Measurements from ENCODE around the gene CELF4. TPM values are rescaled to one million over a fixed set of nuclear protein-coding genes. Genes with fewer than 3 reads are reported as not detected.
A peak's percentile ranks its signal among the peaks of the same experiment; 100 is the strongest.

CELF4 gene
- total RNA-seq, 1 experiment from 2014 or later, result not detected

DNA sequence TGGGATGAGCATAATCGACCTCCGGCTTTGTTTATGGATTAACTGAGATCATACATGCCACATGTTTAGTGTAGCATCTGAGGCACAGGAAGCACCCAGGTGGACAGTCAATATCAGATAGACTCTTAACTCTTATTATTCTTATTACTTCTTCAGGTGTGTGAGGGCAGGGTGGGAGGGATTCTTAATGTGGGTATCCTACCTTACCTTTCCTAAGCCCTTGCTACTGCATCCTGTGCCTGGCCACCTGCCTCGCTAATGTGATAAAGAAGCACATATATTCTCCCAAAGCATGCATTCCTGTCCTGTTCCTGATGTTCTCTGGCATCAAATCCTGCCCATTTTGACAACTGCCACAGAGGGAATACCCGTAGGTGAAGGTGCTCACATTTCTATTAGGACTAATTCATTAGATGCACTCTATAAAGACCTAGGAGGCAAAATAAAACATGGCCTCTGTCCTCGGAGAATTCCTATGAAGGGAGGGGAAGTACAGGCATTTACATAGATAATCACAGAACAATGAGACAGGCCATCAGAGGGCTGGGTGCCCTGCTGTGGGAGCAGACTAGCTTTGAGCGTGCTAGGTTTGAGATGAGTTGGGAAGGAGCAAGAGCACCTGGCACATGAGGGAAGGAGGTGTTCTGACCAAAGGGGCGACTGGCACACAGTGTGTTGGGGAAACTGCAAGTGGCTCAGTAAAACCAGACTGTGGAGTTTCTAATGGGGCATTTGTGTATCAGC is 19.5 kb upstream of the CELF4 start:
- DNase-seq (ENCODE audit: low read depth in 1 of 2, low spot score in 2 of 2), result no peak
- no peaks in the 10 kb centered on the region for H3K36me3 ChIP-seq
- no peaks in the 10 kb centered on the region for H3K27me3 ChIP-seq (replicated peaks)

DNA sequence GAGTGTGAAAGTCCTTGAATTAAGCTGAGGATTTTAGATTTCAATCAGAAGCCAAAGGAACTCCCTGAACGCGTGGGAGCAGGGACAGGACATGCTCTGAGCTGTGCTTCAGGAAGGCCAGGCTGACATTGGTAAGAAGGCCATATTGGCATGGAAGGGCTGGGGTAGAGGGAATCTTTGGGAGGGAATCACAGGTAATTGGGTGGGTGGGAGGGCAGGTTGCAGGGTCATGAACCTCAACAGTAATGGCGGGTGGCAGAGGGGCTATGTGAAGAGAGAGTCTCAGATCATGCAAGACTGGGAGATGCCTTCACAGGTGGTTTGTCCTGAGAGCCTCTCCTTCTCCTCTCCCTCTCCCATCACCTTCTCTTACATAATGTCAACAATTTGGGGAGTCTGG is 18.6 kb upstream of the CELF4 start:
- no peaks in the 10 kb centered on the region for H3K4me1 ChIP-seq (replicated peaks)
- H3K36me3 ChIP-seq, result no peaks in the 10 kb centered on the region
- no peak overlapping the region for H3K27ac ChIP-seq
- H3K27me3 ChIP-seq (replicated peaks), result no peaks in the 10 kb centered on the region
- H3K4me3 ChIP-seq, result no peak overlapping the region
- H3K9me3 ChIP-seq (replicated peaks), result no peaks in the 10 kb centered on the region
- DNase-seq (ENCODE audit: low read depth in 1 of 2, low spot score in 2 of 2), result no peak

More for the DNA sequence above, 19.5 kb upstream of the CELF4 start:
- H3K9me3 ChIP-seq (replicated peaks), result no peaks in the 10 kb centered on the region
- H3K4me3 ChIP-seq, result no peak overlapping the region
- H3K27ac ChIP-seq, result no peak overlapping the region
- H3K4me1 ChIP-seq (replicated peaks), result no peaks in the 10 kb centered on the region

DNA sequence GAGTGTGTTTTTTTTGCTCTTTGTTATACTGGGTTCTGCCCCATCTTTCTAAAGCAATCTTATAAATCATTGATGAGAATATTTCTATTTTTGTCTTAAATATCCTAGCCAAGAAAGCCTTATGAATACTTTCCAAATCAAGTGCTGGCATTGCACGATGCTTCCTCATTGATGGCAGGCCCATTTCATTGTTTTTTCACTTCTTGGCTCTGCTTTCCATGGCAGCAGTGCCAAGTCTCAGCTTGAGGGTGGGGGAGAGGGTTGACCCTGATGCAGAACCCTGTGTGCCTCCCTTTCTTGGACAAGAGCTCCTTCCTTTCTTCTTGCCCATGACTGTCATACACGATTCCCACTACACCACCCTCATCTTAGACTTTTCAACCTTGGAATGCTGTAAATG is 16.7 kb upstream of the CELF4 start:
- H3K4me3 ChIP-seq, result no peak overlapping the region
- no peaks in the 10 kb centered on the region for H3K4me1 ChIP-seq (replicated peaks)
- no peaks in the 10 kb centered on the region for H3K36me3 ChIP-seq
- no peak overlapping the region for H3K27ac ChIP-seq
- no peak for DNase-seq (ENCODE audit: low read depth in 1 of 2, low spot score in 2 of 2)
- H3K9me3 ChIP-seq (replicated peaks), result no peaks in the 10 kb centered on the region
- H3K27me3 ChIP-seq (replicated peaks), result no peaks in the 10 kb centered on the region

DNA sequence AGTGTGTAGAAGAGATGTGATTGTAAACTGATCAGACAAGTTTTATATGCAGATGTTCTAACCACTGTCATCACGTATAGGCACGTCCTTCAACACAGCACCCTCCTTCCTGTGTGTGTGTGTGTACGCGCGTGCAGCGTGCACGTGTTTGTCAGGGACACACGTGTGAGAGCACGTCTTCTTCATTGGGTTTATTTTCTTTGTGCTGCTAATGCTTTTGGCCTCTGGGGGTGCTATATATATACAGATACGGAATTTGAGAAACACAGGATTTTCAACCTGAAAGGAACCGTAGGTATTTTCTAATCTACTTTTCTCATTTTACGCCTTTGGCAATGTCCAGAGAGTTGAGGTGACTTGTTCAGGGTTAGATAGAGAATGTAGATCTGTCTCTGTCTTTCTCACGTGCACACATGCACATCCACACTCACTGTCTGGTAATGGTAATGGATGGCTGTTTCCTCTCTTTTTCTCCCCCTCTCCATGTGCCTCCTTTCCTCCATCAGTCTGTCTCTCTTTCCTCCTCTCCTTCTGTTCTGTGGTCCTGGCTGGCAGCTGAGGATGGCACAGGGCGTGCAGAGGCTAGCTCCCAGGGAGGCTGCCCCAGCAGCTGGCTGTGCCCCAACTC is 13.4 kb upstream of the CELF4 start:
- Histone ChIP-seq H3K27ac (no peak overlapping the region), H3K4me3 (no peak overlapping the region), H3K4me1 (replicated peaks) (no peaks in the 10 kb centered on the region), H3K27me3 (replicated peaks) (no peaks in the 10 kb centered on the region), H3K36me3 (no peaks in the 10 kb centered on the region), H3K9me3 (replicated peaks) (no peaks in the 10 kb centered on the region)
- peak in 1 of 2 experiments; percentile 2 for DNase-seq (ENCODE audit: low read depth in 1 of 2, low spot score in 2 of 2)

DNA sequence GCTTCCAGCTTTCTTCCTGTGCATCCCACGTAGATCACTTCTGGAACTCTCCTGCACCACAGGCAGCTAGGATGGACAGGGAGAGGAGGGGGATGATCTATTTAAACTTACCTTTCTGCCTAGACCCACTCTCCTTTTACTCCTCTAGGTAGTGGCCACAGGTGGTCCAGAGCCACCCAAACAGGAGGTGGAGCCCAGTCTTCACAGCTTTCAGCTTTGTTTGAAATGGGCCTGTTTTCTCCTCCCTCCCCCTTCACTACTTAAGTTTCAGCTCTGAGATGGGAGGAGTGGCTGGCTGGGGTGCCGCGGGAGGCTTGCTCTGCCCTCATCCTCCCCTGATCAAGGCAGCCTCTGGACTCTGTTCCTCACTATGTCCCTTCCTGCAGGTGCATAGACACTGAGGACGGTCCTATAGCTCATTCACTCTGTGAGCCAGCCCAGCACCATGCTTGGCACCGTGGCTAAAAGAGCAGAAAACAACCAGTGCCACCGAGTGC is 12.6 kb upstream of the CELF4 start:
- no peaks in the 10 kb centered on the region for H3K9me3 ChIP-seq (replicated peaks)
- no peak overlapping the region for H3K4me3 ChIP-seq

DNA sequence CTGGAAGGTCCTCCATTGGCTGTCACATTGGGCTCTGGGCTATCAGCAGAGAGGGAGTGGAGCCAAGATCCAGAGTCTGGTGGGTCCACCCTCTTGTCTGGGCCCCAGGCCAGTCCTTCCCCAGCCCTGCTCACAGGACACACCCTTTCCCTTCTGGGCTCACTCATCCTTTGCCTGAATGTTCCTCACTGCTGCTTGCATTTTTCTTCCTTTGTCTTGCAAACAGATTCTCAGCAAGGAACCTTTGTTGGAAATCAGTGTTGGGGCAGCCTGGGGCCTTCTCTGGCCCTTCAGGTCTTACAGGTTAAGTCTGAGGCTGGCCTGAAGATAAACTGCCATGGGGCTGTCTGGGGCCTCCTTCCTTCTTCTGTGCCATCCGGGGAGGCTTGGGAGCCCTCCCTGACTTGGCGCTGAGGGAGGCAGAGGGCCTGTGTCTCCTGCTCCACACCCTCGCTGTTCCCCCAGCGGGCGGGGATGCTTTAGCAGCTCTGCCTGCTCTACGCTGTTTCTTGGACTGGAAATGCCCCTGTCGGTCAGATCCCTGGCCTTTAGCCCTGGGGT is 11.5 kb upstream of the CELF4 start:
- H3K4me1 ChIP-seq (replicated peaks), result no peaks in the 10 kb centered on the region
- no peak for DNase-seq (ENCODE audit: low read depth in 1 of 2, low spot score in 2 of 2)
- H3K27me3 ChIP-seq (replicated peaks), result no peaks in the 10 kb centered on the region
- H3K9me3 ChIP-seq (replicated peaks), result no peaks in the 10 kb centered on the region
- H3K27ac ChIP-seq, result no peak overlapping the region
- H3K36me3 ChIP-seq, result no peaks in the 10 kb centered on the region
- H3K4me3 ChIP-seq, result no peak overlapping the region

More for the DNA sequence above, 12.6 kb upstream of the CELF4 start:
- Histone ChIP-seq H3K36me3 (no peaks in the 10 kb centered on the region), H3K27ac (no peak overlapping the region), H3K27me3 (replicated peaks) (no peaks in the 10 kb centered on the region), H3K4me1 (replicated peaks) (no peaks in the 10 kb centered on the region)
- DNase-seq (ENCODE audit: low read depth in 1 of 2, low spot score in 2 of 2), result no peak

DNA sequence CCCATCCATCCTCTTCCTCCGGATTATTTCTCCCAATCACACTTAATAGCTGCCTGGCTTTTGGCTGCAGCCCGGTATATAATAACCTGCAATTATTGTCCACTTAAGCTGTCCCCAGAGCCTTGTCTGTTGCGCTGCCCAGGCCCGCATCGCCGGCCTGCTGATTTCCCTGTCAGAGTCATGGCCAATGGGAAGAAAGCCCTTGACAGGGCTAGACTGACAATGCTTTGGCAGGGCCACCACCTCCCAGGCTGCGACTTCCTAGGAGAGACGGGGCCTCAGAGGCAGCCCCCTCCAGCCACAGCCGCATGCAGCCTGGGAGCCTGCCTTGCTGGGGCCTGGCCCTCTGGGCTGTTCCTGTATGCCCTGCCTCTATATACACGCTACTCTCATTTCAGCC is 10.0 kb upstream of the CELF4 start:
- no peak overlapping the region for H3K4me3 ChIP-seq
- H3K27ac ChIP-seq, result no peak overlapping the region
- no peaks in the 10 kb centered on the region for H3K27me3 ChIP-seq (replicated peaks)
- no peaks in the 10 kb centered on the region for H3K9me3 ChIP-seq (replicated peaks)
- no peaks in the 10 kb centered on the region for H3K36me3 ChIP-seq
- DNase-seq (ENCODE audit: low read depth in 1 of 2, low spot score in 2 of 2), result no peak
- H3K4me1 ChIP-seq (replicated peaks), result no peaks in the 10 kb centered on the region

DNA sequence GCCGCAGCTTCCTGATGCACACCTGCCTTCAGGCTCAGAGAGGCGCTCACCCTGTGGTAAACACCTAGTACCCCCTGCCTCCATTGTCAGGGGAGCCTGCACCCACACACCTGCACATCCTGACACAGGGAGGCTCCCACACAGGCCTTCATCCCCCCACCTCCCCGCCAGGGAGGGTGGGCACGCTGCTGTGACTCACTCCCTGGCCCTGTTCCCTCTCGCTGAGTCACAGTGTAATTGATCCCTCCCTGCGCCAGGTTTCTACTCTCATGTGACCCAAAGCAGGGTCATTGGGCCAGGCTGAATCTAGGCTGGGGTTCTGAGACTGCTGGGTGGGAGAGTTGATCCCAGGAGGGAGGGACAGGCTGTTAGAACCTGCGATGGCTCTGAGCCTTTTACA is 8.5 kb upstream of the CELF4 start:
- Histone ChIP-seq H3K4me1 (replicated peaks) (no peaks in the 10 kb centered on the region), H3K9me3 (replicated peaks) (no peaks in the 10 kb centered on the region), H3K36me3 (no peaks in the 10 kb centered on the region), H3K27me3 (replicated peaks) (no peaks in the 10 kb centered on the region), H3K27ac (no peak overlapping the region), H3K4me3 (no peak overlapping the region)
- no peak for DNase-seq (ENCODE audit: low read depth in 1 of 2, low spot score in 2 of 2)

DNA sequence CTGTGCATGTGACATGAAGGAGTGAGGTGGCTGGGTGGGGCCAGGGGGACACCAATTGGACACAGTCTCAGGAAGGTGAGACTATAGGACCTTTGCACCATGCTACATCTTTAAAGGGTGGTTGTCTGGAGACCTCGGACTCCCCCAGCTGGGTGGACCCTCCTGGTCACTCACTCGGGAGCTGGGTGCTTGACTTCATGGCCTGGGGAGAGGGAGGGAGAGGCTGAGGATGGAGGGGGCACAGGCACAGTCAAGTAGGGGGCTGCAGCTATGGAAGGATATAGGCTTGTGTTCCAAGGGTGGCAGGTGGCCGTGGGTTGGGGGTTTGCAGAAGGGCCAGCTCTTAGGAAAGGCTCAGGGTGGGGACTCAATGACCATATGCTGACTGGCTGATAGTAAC is 7.1 kb upstream of the CELF4 start:
- Histone ChIP-seq H3K4me3 (no peak overlapping the region), H3K36me3 (no peaks in the 10 kb centered on the region), H3K27me3 (replicated peaks) (peaks cover 2% of the 10 kb centered on the region), H3K27ac (no peak overlapping the region), H3K4me1 (replicated peaks) (no peaks in the 10 kb centered on the region), H3K9me3 (replicated peaks) (no peaks in the 10 kb centered on the region)
- no peak for DNase-seq (ENCODE audit: low read depth in 1 of 2, low spot score in 2 of 2)

DNA sequence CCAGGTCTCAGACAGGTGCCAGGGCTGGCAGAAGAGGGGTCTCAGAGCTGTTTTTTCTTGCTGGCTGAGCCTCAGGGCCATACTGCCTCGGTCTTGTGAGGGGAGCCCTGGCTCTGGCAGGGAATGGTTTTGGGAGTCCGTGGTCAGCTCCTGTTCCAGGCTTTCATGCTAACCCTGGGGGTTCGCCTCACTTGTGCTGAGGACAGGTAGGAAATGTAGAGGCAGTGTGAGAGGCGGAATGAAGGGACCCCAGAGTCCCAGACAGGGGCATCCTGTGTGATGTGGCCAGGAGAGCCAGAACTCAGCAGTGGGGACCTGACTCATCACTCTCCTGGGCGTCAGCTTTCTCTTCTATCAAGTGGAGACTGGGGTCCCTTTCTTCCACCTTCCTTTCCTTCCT is 5.7 kb upstream of the CELF4 start:
- Histone ChIP-seq H3K27ac (no peak overlapping the region), H3K36me3 (no peaks in the 10 kb centered on the region), H3K27me3 (replicated peaks) (peaks cover 17% of the 10 kb centered on the region), H3K4me3 (no peak overlapping the region), H3K4me1 (replicated peaks) (no peaks in the 10 kb centered on the region), H3K9me3 (replicated peaks) (no peaks in the 10 kb centered on the region)
- DNase-seq (ENCODE audit: low read depth in 1 of 2, low spot score in 2 of 2), result no peak

DNA sequence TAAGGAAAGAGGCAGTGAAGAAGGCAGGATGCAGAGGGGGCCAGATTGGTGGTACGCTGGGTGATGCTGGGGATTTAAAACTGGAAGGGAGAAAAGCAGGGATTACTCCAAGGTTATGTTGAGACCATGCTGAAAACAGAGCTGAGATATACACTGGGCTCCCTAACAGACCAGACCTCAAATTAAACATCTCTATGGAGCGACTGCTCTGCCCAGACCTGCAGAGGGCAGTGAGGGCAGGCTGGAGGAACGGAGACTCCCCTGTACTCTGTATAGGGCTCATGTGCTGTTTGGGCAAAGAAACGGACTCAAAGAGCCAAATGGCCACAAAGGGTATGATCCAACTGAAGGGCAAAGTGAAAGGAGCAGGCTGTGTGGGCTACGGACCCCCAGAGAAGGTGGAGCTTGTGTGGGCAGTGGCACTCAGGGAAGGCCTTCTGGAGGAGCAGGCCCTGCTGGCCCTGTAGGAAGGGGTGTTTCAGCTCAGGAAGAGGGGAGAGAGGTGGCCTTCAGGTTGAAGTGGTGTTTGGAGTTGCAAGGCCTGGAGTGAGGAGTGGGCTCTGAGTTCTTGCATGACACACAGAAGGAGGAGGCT is 4.8 kb upstream of the CELF4 start:
- no peak for DNase-seq (ENCODE audit: low read depth in 1 of 2, low spot score in 2 of 2)
- no peak overlapping the region for H3K4me3 ChIP-seq
- H3K36me3 ChIP-seq, result no peaks in the 10 kb centered on the region
- H3K9me3 ChIP-seq (replicated peaks), result no peaks in the 10 kb centered on the region
- H3K27ac ChIP-seq, result no peak overlapping the region
- H3K4me1 ChIP-seq (replicated peaks), result no peaks in the 10 kb centered on the region
- H3K27me3 ChIP-seq (replicated peaks), result peaks cover 21% of the 10 kb centered on the region

DNA sequence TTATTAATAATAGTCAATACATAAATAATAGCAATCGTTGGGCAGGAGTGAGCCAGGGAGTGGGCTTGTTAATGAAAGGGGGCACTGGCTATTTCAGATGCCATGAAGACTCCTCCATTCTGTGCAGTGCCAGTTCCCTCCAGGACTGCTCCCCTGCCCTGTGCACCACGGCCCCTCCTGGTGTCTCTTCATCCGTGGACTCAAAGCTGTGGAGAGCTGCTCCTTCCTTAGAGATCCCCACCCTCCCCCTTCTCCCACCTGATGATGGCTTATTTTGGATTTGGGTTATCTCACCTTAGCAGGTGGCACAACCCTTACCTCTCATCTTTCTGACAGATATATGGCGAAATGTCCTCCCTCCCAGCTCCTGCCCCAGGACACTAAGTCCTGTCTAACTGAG is 3.1 kb upstream of the CELF4 start:
- peaks cover 29% of the 10 kb centered on the region for H3K27me3 ChIP-seq (replicated peaks)

DNA sequence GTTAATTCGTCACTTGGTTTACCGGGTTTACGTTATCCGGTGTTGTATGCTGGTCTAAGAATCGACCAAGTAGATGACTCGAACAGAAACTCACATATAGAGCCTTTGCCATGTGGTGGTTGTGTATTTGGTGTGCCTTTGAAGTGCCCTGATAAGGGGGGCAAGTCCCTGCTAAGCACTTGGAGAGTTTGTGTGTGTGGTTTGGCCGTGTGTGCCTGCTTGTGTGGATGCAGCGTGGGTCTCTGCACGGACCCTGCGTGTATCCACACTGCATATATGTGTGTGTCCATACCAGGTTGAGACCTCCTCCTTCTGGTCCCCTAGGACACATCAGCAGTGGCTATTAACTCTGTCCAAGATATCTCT is 2.4 kb upstream of the CELF4 start:
- Histone ChIP-seq H3K4me3 (no peak overlapping the region), H3K36me3 (no peaks in the 10 kb centered on the region), H3K27ac (no peak overlapping the region), H3K9me3 (replicated peaks) (no peaks in the 10 kb centered on the region), H3K4me1 (replicated peaks) (no peaks in the 10 kb centered on the region), H3K27me3 (replicated peaks) (peaks cover 29% of the 10 kb centered on the region)
- DNase-seq (ENCODE audit: low read depth in 1 of 2, low spot score in 2 of 2), result no peak

More for the DNA sequence above, 3.1 kb upstream of the CELF4 start:
- H3K36me3 ChIP-seq, result no peaks in the 10 kb centered on the region
- H3K27ac ChIP-seq, result no peak overlapping the region
- DNase-seq (ENCODE audit: low read depth in 1 of 2, low spot score in 2 of 2), result no peak
- H3K9me3 ChIP-seq (replicated peaks), result no peaks in the 10 kb centered on the region
- no peaks in the 10 kb centered on the region for H3K4me1 ChIP-seq (replicated peaks)
- H3K4me3 ChIP-seq, result no peak overlapping the region

Measured in SJSA1 (cell line).